Measurements from ENCODE around the gene MSANTD1. TPM values are rescaled to one million over a fixed set of nuclear protein-coding genes. Genes with fewer than 3 reads are reported as not detected.

MSANTD1 gene
- total and polyA plus RNA-seq, 2 of the 8 experiments (the other 6 are each of a cell fraction or from before 2014, with no cell fraction given) = 0.23 to 0.45 TPM

GRCh38 chr4:3263053-3263875 lies 14.3 kb downstream of the MSANTD1 start:
- Histone ChIP-seq H2BK5ac (ENCODE audit: low read depth, low read length) (no peak overlapping the region), H3K27me3 (replicated peaks in 1 of 4; ENCODE audit: control insufficient read depth in 3 of 4, extremely low read depth in 1 of 4, insufficient read depth in 3 of 4, low read length in 3 of 4) (no peaks in the 10 kb centered on the region; a peak in 2 of 7 replicates), H3K23ac (ENCODE audit: insufficient read length) (no peak overlapping the region), H3K4me3 (ENCODE audit: extremely low read depth in 1 of 4, insufficient read depth in 2 of 4, low read depth in 3 of 4, low read length in 4 of 4) (no peak overlapping the region), H3K4me1 (replicated peaks in 1 of 4; ENCODE audit: control insufficient read depth in 3 of 4, insufficient read depth in 4 of 4, low read length in 3 of 4) (peaks cover 0 to 3% (median 0%) of the 10 kb centered on the region in 4 experiments; a peak in 1 of 7 replicates), H3K36me3 (ENCODE audit: control insufficient read depth in 2 of 4, insufficient read depth in 4 of 4, low read length in 3 of 4) (no peaks in the 10 kb centered on the region), H2BK15ac (ENCODE audit: low read length) (no peak overlapping the region), H3K79me1 (ENCODE audit: low read depth, low read length) (no peaks in the 10 kb centered on the region), H3K56ac (replicated peaks; ENCODE audit: insufficient read length, low read depth, low read length) (no peak overlapping the region), H2BK12ac (ENCODE audit: low read depth, low read length) (no peak overlapping the region), H3K4ac (replicated peaks; ENCODE audit: insufficient read length, low read depth, low read length) (no peak overlapping the region), H3K79me2 (ENCODE audit: control insufficient read depth in 1 of 2, insufficient read depth in 2 of 2, low read length in 2 of 2) (no peaks in the 10 kb centered on the region), H4K20me1 (replicated peaks in 1 of 2; ENCODE audit: control insufficient read depth in 1 of 2, insufficient read depth in 2 of 2, low read length in 2 of 2) (no peaks in the 10 kb centered on the region), H2AFZ (ENCODE audit: low read length) (no peak overlapping the region), H4K91ac (replicated peaks; ENCODE audit: insufficient read length, low read length) (no peak overlapping the region), H3K9me3 (ENCODE audit: insufficient read depth in 2 of 2, low read depth in 1 of 2, low read length in 1 of 2) (no peaks in the 10 kb centered on the region), H4K5ac (ENCODE audit: insufficient read length, low read depth, low read length) (no peak overlapping the region), H2BK120ac (replicated peaks; ENCODE audit: low read depth, low read length) (no peak overlapping the region), H3K18ac (ENCODE audit: extremely low read depth, low read length) (no peak overlapping the region), H3K27ac (ENCODE audit: low read depth, low read length) (no peak overlapping the region), H3K9ac (replicated peaks in 1 of 4; ENCODE audit: extremely low read depth in 1 of 4, low read depth in 3 of 4, low read length in 3 of 4) (no peak overlapping the region), H3K23me2 (ENCODE audit: low read depth, low read length) (no peaks in the 10 kb centered on the region), H3K4me2 (ENCODE audit: insufficient read depth in 1 of 2, low read depth in 2 of 2, low read length in 2 of 2) (no peak overlapping the region), H4K8ac (ENCODE audit: extremely low read depth, insufficient read depth, low read length) (no peak overlapping the region; the same call in 1 of the 2 replicates), H3K14ac (ENCODE audit: insufficient read length) (no peak overlapping the region), H2AK5ac (ENCODE audit: low read depth, low read length) (no peak overlapping the region), H2BK20ac (ENCODE audit: low read length) (no peak overlapping the region)
- FAIRE-seq (no peak), DNase-seq (ENCODE audit: low read depth in 1 of 2, low spot score in 2 of 2) (peak in 1 of 2 experiments; percentile 47)
- TF ChIP-seq TEAD4 (IDR thresholded peaks at IDR 0.05; ENCODE audit: low read depth, low read length) = no peak
- no peak for TF ChIP-seq USF2 (IDR thresholded peaks at IDR 0.05; ENCODE audit: low read length)
- TF ChIP-seq BCL11A (IDR thresholded peaks at IDR 0.05; ENCODE audit: low read depth in 2 of 2, low read length in 2 of 2) = no peak
- ChIA-PET CTCF (ENCODE audit: partially characterized antibody) (interaction anchor here (1.9 kb wide), 1 partner anchor 217 kb away, joined by 5 read pairs; no protein-coding TSS in a partner anchor), POLR2A (ENCODE audit: partially characterized antibody) (interaction anchor here (0.6 kb wide), 1 partner anchor 27 kb away, joined by 3 read pairs; no protein-coding TSS in a partner anchor)
- 88% methylated on average over 28 of the region's 28 CpGs; no CpG with 5 or more reads in 1 of the 2 experiments for WGBS, 2 experiments (ENCODE audit: extremely low coverage in 1 of 2, insufficient coverage in 1 of 2, insufficient read length in 1 of 2, insufficient replicate concordance in 2 of 2, low coverage in 1 of 2, low lambda C conversion rate in 2 of 2, missing lambda C conversion rate in 1 of 2)

All from H1 (cell line).